NCI-H748 (cell line): Measurements from ENCODE around the gene ZNF587.
A peak's percentile ranks its signal among the peaks of the same experiment; 100 is the strongest.
"Not testable (repeated sequence)": the region's sequence is repeated elsewhere in the genome, so short reads cannot be mapped to it uniquely, and the experiment has no call there.

Experiments used
- DNase-seq: peaks from one replicate; lab custom pipeline; 2025; ENCODE audit not compliant: unreplicated experiment; lab: John Stamatoyannopoulos, UW

ZNF587 gene

DNA sequence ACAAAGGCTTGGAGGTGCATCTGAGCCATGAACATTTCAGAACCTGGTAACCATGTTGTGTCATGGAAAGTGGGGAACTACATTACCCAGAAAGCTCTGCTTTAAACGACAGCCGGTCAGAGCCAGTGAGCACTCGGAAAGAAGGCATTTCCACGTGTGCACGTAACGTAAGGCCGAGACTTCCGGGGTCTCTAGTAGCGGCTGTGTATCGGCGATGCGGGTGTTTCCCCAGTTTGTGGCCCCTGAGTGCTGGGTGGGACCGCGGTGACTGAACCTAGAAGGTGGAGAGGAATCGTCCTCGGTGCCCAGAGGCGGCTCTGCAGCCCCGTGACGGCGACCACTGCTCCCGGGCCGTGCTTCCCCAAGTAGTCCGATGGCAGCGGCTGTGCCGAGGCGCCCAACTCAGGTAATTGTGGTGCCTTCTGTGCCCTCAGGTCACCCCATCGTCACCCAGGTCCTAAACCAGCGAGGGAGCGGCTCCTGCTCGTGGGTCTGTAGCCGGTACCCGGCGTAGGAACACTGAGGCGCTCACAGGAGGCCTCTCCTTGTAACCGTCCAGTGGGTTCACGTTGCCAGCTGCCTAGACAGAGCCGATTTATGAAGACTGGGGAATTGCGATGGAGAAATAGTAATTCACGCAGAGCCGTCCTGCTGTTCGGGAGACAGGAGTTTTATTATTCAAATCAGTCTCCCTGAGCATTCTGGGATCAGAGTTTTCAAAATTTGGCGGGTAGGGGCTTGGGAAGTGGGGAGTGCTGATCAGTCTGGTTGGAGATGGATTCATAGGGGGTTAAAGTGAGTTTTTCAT, at the start of gene ZNF587:
TSS of gene ZNF587 (plus strand) at position 194 of the 808 bp plus-strand sequence. CDS start at position 374, 180 bp downstream.
- DNase-seq = peak; percentile 95

DNA sequence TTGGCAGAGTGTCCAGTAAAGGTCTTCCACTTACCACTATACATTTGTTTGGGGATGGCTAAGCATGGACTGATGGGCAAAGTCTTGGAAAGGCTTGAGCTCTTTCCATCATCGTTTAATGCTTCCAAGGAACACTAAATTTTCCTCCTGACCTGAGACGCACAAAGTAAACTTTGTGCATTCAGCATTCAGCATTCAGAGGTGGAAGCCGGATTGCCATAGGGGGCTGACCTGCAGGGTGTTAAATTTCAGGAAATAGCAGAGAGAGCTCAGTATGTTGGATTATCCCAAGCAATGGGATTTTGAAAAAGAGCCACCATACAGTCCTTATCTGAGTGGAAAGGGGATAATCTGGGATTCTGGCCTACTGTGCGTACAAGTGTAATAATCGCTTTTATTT, 49.0 kb upstream of the ZNF587 start:
- DNase-seq = no peak

DNA sequence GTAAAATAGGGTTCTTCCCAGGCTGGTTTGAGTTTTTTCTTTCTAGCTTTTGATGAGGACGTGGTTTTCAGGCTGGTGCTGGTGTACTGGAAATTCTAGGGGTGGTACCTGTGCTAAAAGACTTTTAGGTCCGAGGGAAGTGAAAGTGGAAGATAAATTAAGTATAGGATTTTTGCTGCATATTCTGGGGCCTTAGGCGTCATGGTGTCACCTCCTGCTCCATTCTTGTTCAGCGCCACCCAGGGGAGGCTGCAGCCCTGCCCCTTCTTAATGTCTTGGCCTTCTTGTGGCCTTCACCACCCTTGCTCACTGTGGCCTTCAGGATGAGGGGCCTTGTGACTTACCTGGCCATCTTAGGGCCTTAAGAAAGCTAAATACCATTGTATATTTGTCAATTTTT, 47.4 kb upstream of the ZNF587 start:
- no peak for DNase-seq

DNA sequence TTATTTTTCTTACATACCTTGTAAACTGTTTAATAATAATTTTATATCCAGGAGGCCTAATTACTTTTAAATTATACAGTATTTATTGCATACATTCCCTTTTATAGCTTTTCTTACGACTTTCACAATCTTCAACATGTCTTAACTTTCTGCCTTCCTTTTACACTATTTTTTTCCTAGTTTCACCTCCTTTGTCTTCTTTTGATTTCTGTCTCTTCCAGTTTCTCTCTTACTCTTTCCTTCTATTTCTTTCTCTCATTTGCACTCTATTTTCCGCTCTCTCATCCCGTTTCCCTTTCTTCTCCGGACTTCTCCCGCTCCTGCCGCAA, 46.4 kb upstream of the ZNF587 start:
- no peak for DNase-seq

DNA sequence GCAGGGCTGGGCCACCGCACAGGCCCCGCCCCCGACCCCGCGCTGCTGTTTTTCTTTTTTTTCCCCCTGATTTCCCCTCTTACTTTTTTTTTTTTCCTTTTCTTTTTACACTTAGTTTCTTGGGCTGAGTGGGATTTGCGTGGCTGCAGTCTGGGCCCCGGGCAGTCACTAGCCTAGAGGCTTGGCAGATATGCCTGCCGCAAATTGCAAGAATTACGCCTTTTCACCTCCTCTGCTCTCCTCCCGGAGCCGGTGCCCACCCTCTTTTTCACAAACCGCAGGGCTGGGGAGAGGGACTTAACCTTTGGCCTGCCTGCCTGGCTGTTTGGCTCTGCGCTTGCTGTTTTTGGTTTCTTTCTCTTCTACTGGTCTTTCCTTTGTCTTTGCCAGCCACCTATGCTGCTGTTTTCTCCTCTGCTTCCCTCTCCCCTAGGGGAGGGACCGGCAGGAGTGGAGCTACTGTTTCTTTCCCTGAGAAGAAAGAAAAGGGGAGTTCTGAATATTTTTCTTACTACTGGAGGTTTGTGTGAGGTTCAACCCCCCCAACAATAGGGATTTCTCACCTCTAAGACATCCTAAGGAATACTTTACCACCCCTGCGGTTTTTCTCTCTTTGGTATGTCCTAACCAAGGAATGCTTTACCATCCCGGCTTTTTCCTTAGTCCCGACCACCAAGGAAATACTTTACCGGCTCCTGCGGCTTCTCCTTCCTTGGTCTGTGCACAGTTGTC, 45.9 kb upstream of the ZNF587 start:
- DNase-seq = peak; percentile 47

DNA sequence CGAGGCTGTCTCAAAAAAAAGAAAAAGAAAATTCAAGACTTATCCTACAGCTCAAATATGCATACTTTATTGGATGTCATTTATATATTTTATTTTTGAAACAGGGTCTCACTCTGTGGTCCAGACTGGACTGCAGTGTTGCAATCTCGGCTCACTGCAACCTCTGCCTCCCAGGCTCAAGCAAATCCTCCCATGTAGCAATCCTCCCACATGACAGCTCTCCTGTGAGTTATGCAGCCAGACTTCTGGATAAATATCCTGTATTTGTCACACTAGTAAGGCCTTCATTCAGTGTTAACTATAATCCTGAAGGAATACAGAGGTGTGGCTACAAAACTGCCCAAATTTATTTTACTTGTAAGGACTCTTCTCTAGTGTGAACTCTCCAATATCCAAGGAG, 42.1 kb upstream of the ZNF587 start:
- no peak for DNase-seq

DNA sequence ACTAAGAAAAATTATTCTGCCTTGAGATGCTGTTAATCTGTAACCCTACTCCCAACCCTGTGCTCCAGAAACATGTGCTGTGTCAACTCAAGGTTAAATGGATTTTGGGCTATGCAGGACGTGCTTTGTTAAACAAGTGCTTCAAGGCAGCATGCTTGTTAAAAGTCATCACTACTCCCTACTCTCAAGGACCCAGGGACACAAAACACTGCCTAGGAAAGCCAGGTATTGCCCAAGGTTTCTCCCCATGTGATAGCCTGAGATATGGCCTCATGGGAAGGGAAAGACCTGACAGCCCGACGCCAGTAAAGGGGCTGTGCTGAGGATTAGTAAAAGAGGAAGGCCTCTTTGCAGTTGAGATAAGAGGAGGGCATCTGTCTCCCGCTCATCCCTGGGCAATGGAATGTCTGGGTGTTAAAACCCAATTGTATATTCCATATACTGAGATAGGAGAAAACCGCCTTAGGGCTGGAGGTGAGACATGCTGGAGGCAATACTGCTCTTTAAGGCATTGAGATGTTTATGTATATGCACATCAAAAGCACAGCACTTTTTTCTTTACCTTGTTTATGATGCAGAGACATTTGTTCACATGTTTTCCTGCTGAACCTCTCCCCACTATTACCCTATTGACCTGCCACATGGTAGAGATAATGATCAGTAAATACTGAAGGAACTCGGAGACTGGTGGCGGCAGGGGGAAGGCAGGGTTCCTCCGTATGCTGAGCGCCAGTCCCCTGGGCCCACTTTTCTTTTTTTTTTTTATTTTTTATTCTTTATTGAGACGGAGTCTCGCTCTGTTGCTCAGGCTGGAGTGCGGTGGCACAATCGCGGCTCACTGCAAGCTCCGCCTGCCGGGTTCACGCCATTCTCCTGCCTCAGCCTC, 39.0 kb upstream of the ZNF587 start:
- not testable (repeated sequence) for DNase-seq

DNA sequence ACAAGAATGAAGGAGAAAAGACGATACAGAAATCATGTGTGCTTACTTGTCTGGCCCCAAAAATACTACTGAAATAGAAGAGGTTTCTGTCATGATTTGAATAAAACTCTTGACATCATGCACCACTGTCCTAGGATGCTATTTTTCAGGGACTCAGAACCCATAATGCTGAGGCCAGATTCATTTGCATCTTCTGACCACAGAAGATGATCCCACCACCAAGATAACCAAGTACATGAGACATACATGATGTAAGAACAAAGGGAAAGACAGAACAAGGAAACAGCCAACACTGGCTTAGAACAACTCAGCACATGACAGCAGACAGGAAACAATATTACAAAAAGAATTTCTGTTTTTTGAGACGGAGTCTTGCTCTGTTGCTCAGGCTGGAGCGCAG, 37.4 kb upstream of the ZNF587 start:
- no peak for DNase-seq

DNA sequence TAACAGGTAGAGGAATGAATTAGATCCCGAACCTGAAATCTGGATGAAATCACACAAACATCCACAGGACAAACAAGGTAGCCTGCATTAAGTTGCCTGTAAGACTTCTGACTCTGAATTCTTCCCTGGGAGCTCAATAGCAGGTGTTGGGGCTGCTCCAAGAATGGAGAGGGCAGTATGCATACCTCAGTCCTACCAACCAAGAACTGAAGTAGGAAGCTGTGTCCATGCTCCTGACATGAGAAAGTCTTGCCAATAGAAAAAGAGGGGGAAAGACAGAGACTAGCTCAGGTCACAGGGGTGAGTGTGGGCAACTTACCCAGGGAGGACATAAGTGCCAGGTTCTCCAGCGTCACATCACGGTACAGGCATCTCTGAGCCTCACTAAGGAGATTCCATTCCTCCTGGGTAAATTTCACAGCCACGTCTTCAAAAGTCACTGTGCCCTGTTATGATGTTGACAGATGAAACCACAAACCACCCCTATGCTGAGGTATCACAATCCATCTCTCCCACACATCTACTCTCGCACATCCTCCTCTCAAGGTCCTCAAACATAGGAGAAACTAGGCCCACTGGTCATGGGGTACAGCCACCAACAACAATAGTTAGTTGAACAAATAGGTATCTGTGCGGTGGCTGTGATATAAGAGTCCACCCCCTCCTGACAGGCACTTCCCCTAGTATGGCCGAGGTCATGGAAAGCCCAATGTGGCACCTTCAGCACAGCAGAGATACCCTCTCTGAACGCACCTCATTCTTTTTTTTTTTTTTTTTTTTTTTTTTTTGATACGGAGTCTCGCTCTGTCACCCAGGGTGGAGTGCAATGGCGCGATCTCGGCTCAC, 36.5 kb upstream of the ZNF587 start:
- not testable (repeated sequence) for DNase-seq

DNA sequence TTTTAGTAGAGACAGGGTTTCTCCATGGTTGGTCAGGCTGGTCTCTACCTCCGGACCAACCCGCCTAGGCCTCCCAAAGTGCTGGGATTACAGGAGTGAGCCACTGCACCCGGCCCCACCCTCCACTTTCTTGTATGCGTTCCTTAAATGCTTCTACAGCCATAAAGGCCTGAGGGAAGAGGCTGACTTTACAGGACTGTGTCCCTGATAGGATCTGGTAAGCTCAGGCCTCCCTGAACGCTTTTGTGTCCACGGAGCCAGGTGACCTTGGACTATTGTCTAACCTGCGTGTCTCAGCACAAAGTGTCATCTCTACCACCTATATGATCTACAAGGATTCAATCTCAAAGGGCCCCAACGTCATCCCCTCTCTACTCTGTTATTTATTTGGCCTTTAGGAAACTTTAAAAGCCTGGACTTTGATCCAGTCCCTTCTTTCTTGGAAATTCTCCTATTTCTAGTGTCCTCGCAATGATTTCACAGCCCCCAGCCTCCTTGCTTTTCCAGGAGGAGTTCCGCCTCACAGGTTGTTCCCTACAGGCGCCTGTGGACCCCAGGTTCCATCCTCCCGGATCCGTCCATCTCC, 35.6 kb upstream of the ZNF587 start:
- DNase-seq = peak; percentile 23

DNA sequence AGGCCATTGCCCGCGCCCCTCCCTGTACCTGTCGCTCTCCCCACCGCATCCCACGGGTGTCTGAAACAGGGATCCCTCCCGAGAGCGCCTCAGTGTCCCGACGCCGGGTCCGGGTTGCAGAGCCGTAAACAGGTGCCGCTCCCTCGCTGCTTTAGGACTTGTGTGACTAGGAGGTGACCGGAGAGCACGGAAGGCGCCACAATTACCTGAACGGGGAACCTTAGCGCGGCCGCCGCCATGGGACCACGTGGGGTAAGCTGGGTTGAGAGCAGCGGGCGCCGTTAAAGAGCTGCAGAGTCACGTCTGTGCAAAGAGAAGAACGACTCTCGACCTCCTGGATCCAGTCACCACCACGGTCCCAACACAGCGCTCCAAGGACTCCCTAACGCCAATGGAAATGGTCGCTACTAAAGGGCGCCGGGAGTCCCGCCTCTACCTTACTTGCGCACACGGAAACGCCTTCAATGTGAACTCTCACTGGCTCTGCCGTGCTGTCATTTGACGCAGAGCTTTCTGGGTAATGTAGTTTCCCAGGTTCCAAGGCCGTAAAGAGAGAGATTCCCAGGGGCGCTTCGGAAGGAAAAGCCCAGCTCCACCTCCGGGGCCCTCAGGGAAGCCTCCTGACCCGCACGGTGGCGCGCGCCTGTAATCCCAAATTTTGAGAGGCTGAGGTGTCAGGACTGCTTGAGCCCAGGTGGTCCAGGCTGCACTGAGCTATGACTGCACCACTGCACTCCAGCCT, 35.0 kb upstream of the ZNF587 start, which contains the start of gene ZNF552:
TSS of gene ZNF552 (minus strand) at position 409 of the 742 bp plus-strand sequence. CDS start at position 239, 170 bp downstream.
- peak; percentile 97 for DNase-seq

DNA sequence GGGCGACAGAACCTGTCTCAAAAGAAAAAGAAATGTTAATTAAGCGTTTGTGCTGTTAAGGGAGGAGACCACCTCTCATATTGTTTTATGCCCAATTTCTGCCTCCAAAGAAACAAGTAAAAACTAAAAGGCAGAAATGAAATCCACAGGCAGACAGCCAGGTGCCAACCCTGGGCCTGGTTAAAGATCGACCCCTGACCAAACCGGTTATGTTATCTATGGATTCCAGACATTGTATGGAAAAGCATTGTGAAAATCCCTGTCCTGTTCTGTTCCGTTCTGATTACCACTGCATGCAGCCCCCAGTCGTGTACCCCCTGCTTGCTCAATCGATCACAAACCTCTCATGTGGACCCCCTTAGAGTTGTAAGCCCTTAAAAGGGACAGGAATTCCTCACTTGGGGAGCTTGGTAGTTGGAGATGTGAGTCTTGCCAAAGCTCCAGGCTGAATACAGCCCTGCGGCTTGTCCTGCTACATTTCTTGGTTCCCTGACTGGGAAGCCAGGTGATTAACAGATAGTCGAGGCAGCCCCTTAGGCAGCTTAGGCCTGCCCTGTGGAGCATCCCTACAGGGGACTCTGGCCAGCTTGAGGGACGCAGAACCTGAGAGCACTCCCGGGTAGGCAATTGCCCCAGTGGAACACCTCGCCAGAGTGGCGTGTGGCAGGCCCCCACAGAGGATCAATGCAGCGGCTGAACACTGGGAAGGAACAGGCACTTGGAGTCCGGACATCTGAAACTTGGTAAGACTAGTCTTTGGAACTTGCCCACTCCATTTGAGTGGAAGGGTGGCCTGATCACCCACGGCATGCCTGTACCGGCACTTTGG, 34.2 kb upstream of the ZNF587 start:
- DNase-seq = no peak

DNA sequence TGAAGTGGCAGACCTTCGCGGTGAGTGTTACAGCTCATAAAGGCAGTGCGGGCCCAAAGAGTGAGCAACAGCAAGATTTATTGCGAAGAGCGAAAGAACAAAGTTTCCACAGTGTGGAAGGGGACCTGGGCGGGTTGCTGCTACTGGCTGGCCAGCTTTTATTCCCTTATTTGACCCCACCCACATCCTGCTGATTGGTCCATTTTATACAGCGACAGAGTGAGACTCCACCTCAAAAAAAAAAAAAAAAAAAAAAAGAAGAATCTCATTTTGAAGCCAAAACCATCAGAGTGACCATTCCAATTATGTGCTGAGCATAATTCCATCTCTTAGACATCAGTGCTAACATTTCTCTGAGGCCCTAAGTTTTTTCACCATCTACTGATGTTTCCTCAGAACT, 33.0 kb upstream of the ZNF587 start:
- DNase-seq = no peak

DNA sequence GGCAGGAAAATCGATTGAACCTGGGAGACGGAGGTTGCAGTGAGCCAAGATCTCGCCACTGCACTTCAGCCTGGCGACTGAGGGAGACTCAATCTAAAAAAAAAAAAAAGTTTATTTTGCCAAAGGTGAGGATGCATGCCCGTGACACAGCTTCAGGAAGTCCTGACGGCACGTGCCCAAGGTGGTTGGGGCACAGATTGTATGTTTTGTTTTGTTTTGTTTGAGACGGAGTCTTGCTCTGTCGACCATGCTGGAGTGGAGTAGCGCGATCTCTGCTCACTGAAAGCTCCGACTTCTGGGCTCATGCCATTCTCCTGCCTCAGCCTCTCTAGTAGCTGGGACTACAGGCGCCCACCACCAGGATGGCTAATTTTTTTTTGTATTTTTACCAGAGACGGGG, 31.7 kb upstream of the ZNF587 start:
- DNase-seq = no peak

DNA sequence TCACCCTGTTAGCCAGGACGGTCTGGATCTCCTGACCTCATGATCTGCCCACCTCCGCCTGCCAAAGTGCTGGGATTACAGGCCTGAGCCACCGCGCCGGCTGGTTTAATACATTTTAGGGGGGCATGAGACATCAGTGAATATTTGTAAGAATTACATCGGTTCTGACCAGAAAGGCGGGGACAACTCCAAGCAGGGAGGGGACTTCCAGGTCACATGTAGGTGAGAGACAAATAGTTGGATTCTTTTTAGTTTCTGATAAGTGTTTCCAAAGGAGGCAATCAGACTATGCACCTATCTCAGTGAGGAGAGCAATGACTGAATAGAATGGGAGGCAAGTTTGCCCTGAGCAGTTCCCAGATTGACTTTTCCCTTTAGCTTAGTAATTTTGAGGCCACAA, 31.3 kb upstream of the ZNF587 start:
- DNase-seq = no peak

DNA sequence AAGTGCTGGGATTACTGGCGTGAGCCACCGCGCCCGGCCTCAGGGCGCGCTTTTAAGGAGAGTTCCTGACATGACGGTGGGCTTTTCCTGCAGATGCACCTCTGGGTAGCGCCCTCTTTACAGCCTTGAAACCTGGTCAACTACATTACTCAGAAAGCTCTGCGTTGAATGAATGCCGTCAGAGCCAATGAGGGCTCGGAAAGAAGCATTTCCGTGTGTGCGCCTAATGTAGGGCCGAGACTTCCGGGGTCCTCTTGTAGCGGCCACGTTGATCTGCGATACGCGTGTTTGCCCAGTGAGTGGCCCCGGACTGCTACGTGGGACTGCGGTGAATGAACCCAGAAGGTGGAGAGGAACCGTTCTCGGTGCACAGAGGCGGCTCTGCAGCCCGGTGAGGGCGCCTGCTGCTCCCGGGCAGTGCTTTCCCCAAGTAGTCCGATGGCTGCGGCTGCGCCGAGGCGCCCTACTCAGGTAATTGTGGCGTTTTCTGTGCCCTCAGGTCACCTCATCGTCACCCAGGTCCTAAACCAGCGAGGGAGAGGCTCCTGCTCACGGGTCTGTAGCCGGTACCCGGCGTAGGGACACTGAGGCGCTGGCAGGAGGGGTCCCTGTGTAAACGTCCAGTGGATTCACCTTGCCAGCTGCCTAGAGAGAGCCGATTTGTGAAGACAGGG, 30.0 kb upstream of the ZNF587 start:
- peak; percentile 97 for DNase-seq

DNA sequence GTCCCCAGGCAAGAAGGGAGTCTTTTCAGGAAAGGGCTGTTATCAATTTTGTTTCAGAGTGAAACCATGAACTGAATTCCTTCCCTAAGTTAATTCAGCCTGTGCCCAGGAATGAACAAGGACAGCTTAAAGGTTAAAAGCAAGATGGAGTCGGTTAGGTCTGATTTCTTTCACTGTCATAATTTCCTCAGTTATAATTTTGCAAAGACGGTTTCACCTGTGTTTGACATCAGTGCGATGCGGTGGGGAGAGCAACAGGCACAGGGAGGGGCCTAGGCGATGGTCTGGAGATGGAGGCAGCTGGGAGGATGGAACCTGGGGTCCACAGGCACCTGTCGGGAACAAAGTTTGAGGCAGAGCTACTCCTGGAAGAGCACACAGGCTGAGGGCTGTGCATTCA, 29.1 kb upstream of the ZNF587 start:
- no peak for DNase-seq

DNA sequence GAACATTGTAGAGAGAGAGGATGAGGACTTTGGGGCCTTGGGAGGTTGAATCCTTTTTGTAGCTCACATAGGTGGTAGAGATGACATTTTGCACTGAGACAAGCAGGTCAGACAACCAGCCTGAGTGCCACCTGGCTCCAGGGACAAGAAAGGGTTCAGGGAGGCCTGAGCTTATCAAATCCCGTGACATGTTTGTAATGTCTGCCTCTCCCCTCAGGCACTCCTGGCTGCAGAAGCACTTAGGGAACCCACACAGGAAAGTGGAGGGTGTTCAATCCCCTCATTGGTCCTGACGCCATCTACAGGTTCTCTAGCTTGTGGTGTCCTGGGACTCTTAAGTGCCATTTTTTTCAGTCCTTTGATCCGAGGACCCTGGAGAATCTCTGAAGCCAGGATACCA, 28.6 kb upstream of the ZNF587 start:
- DNase-seq = not testable (repeated sequence)
